G401.6 (cell line): ENCODE results near the gene CCDC3.
"Not testable (repeated sequence)": the region's sequence is repeated elsewhere in the genome, so short reads cannot be mapped to it uniquely, and the experiment has no call there.

Source experiments
- FAIRE-seq: peaks from 2 replicates; lab custom pipeline; 2012; peaks lifted over from hg19 to GRCh38; lab: Jason Lieb, UNC

CCDC3 gene

GRCh38 chr10:13001041-13001886 is at the start of gene CCDC3:
Gene CCDC3, minus strand, starts transcription at chr10:13001713. Its CDS starts 143 bp downstream, at chr10:13001570.
- FAIRE-seq, result no peak

DNA sequence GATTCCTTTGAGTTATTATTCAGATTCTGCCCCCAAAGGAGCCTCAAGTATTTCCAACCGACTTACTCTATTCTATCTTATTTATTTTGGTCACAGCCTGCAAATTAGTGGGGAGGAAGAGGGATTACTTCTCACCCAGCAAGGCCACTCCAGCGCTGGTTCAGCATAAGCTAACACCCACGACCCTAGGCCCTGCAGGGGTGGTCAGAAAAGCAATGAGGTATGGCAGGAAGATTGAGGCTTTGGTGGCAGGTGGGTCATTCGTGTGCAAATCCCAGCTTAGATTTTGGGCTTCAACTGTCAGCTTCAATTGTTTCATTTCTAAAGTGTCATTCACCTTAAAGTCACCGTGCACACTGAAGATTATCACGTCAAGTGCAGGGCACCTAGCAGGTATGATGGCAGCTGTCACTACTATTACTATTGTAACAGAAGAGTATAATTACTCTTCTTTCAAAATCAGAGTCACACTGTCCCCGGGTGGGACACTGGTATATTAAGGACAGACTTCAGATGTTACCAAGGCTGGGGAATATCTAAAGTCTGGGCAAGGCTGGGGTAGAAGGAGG is 49.7 kb upstream of the CCDC3 start:
- no peak for FAIRE-seq

- no peak for FAIRE-seq
These were observed 48.4 kb upstream of the CCDC3 start for GRCh38 chr10:13049774-13050420.

DNA sequence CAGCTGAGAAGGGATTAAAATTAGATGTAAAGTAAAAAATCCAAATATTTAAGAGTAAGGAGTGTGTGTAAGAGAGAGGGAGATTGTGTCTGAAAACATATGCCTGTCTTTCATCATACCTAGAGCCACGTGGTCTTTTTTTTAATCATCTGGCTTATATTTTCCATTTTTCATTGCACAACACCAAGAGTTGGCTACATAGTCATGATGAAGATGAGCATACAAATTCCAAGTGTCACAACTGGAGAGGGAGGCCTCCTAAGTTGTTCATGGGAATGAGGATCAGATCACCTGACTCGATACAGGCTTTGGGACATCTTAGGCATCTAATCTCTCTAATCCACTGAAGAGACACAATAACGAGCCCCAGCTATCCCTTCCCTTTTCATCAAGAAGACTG is 47.2 kb upstream of the CCDC3 start:
- no peak for FAIRE-seq

DNA sequence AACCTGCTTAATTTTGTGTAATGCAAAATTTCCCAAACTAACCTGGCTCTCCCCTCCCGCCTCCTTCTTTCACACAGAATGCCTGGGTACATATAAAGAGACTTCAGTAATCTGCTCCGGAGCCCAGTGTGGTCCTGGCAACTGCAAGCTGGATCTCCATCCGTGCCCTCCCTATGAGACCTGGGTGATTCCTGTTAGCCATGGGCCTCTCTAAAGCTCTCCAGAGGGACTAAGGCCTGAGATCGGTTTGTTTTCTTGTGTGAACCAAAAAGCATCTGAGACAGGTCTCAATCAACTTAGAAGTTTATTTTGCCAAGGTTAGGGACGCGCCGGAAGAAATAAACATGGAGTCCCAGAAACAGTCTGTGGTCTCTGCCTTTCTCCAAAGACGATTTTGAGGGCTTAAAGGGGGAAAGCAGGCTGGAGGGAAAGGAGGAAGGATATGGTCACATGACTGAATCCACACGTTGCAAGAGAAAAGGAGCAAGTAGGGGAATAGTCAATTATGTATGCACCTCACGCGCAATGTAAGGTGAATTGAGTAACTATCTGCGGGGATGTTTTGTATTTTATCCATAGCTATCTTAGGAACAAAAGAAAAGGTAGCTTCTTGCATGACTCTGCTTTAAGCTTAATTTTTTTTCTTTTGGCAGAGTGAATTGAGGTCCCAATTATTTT is 46.2 kb upstream of the CCDC3 start:
- no peak for FAIRE-seq

DNA sequence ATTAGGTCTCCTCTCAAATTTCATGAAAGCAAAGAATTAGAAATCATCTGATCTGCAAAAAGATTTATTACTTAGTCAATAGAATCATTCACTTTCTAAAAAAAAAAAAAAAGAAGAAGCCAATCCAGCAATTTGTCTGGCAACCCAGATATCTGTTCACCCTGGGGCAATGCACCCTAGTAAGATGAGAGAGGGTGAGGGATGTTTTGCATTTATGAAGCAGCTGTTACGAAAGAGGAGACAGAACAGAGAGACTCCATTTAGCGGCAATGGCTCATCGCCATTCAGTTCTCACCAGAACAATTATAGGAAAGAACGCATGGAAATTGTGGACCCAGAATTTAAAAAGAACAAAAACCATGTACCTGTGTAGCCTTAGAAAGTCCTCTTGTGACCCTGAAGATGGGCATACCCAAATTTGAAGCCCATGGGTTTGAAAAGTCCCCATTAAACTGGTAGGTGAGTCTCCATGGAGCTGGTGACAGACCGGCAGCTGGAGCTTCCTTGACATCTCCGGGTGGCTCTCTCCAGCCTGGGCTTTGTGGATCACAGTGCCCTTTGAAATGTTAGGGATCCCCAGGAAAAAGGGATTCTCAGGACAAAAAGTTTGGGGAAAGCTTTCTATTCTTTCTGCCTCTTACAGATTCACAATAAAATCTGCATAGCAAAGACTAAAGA is 45.5 kb upstream of the CCDC3 start:
- FAIRE-seq, result no peak

- no peak for FAIRE-seq
These were observed 42.0 kb upstream of the CCDC3 start for GRCh38 chr10:13043520-13043919.

DNA sequence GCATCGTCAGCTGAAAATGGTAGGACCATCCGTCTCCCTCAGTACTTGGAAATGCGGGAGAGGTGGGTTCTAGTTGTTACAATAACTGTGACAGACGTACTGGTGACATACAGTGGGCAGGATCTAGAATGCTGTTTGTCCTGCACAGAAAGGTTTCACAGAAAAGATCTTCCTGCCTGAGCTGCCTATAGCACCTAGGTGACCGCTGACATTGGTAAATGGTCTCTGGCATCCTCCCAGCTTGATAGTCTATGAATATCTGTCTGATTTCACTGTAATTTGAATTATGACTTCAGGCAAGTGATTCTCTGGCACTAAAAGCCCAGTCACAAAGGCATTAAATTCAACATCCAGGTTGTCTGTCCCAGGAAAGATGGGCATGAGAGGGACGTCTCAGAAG is 38.2 kb upstream of the CCDC3 start:
- no peak for FAIRE-seq

DNA sequence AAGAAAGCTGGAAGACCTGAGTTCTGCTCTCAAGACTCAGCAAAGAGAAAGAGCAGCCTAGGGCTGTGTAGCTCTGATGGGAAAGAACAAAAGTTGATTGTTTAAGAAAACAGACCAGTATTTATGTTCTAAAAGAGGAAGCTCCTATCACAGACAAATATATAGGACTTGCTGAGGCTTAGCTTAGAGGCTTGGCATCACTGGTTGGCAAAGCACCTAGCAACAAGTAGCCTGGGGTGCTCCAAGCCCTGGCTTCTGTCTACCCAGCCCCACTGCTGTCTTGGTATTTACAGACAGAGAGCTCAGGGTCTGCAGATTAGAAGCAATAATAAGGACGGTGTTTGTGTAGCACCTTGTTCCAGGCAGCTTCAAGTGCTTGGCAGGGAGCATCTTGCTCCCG is 36.9 kb upstream of the CCDC3 start:
- no peak for FAIRE-seq

GRCh38 chr10:13037832-13038231 is 36.3 kb upstream of the CCDC3 start:
- no peak for FAIRE-seq

DNA sequence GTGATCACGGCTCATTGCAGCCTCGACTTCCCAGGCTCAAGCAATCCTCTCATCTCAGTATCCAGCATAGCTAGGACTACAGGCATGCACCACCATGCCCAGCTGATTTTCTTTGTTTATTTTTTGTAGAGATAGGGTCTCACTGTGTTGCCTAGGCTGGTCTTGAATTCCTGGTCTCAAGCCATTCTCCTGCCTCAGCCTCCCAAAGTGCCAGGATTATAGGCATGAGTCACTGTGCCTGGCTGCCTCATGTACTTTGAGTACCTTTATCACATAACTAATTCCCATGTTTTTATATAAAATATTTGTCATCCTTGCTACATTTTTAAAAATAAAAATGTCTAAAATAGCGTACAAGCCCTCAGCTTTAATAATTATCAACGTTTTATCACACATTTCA is 35.3 kb upstream of the CCDC3 start:
- no peak for FAIRE-seq

DNA sequence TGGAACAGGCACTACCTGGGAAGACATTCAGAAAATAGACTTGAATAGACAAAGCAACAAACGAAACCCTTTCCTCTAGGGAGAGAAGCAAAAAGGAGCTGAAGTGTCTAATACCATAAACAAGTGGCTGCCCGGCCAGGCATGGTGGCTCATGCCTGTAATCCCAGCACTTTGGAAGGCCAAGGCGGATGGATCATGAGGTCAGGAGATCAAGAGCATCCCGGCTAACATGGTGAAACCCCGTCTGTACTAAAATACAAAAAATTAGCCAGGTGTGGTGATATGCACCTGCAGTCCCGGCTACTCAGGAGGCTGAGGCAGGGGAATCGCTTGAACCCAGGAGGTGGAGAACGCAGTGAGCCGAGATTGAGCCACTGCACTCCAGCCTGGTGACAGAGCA is 34.2 kb upstream of the CCDC3 start:
- not testable (repeated sequence) for FAIRE-seq

GRCh38 chr10:13026873-13027272 is 25.4 kb upstream of the CCDC3 start:
- no peak for FAIRE-seq

- FAIRE-seq, result no peak
These were observed 22.2 kb upstream of the CCDC3 start for GRCh38 chr10:13023754-13024153.

- FAIRE-seq, result no peak
These were observed 17.8 kb upstream of the CCDC3 start for GRCh38 chr10:13019280-13019679.

DNA sequence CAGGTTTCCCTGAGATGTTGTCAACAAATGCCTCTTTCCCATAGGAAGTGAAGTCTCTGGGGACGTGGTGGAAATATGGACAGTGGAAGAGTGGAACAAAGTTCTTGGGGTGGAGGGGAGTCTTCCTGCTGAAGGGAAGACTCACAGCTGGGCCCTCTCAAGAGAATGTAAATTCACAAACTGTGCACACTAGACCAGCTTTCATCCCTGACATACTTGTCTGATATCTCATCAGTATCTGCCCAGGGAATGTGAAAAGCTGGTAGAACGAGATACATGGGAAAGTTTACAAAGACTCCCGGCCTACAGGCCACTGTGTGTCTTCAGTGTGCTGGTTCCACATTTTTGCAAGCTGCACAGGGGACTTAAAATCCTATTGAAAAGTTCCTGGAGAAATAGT is 16.7 kb upstream of the CCDC3 start:
- no peak for FAIRE-seq

DNA sequence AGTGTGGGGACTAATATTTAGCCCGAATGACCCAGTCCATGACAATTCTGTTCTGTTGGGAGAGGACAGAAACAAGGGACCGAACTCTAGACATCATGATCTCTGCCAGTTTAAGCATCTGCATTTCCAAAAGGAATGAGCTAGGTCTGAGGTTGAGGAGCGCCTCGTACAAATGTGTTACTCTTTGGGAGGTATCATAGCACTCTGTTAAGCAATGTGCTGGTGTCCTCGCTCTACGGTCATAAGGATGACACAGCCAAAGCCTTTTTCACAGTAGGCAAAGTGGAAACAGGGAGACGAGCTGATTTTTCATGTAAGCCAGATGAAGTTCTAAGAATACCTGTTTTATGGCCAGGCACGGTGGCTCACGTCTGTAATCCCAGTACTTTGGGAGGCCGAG is 15.4 kb upstream of the CCDC3 start:
- FAIRE-seq, result no peak

GRCh38 chr10:13016426-13016825 is 14.9 kb upstream of the CCDC3 start:
- no peak for FAIRE-seq

DNA sequence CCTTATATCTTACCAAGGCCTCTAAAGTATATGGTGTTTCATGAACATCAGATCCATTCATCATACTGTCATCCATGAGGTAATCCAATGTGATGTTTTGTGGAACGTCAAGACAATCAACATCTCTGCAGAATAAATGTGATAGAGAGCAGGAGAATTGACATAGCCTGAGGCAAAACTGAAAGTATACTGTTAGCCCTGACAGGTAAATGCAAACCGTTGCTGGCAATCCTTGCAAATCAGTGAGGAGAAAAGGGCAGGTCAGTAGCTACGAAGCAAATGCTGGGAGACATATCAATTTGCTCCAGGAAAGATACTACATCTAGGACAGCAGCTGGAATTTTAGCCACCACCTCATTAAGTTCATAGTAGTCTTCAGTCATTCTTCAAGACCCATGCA is 4.5 kb upstream of the CCDC3 start:
- FAIRE-seq, result no peak

DNA sequence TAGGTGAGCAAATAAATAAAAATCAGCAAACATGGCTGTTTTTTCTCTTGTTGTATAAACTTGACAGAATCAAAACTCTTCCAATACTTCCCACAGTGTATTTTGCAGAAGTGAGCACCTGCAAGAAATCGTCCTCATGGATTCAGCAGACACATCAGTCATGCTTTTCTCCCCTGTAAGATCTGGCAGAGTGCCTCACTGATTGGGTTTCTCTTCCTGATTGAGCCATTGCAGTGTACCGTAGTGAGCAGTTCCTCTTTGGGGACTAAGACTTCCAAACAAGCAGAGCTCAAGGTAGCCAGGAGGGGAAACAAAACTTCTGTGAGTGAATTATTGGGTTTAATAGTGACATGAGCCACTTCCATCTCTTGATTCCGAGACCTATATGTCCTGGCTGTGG is 2.2 kb upstream of the CCDC3 start:
- no peak for FAIRE-seq

- FAIRE-seq, result no peak
These were observed 1.5 kb upstream of the CCDC3 start for GRCh38 chr10:13003004-13003403.

GRCh38 chr10:13001887-13002212 is 337 bp upstream of the CCDC3 start:
- no peak for FAIRE-seq

GRCh38 chr10:13000431-13000830 is 1.1 kb downstream of the CCDC3 start:
- no peak for FAIRE-seq
